Measurements from ENCODE around the gene SNCB. TPM values are rescaled to one million over a fixed set of nuclear protein-coding genes. Genes with fewer than 3 reads are reported as not detected.
A peak's percentile ranks its signal among the peaks of the same experiment; 100 is the strongest.

Gene SNCB
- total RNA-seq, 4 donors from 2014 or later = not detected

DNA sequence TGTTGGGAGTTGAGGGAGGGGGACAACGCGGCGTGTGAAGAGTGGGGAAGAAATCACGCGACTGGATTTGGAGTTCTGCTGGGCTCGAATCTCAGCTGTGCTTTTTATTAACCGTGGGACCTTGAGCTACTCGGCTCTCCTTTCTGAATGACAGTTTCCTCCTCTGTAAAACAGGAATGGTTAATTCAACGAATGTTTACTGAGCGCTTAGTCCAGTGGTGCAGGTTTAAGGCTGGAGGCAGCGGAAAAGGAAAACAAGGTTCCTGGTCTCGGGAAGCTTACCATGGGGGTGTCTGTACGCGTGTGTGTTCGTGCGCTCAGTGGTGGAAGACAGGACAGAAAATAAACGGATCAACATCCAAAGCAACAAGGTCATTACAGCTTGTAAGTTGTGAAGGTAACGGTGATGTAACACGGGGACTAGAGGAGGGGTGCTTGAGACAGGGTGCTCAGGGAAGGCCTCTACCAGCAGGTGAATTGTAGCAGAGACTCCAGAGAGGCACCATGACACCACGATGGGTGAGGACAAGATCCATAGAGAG lies 418 bp upstream of the SNCB start:
- TF ChIP-seq, protein P1, sequence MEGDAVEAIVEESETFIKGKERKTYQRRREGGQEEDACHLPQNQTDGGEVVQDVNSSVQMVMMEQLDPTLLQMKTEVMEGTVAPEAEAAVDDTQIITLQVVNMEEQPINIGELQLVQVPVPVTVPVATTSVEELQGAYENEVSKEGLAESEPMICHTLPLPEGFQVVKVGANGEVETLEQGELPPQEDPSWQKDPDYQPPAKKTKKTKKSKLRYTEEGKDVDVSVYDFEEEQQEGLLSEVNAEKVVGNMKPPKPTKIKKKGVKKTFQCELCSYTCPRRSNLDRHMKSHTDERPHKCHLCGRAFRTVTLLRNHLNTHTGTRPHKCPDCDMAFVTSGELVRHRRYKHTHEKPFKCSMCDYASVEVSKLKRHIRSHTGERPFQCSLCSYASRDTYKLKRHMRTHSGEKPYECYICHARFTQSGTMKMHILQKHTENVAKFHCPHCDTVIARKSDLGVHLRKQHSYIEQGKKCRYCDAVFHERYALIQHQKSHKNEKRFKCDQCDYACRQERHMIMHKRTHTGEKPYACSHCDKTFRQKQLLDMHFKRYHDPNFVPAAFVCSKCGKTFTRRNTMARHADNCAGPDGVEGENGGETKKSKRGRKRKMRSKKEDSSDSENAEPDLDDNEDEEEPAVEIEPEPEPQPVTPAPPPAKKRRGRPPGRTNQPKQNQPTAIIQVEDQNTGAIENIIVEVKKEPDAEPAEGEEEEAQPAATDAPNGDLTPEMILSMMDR (IDR thresholded peaks at IDR 0.05) = no peak
- no peak for TF ChIP-seq EP300 (IDR thresholded peaks at IDR 0.05)
- TF ChIP-seq POLR2A (IDR thresholded peaks at IDR 0.05) = no peak
- peaks cover 0 to 81% of the 10 kb centered on the region in 2 donors for H3K27me3 ChIP-seq
- peak overlapping the region in 3 of 4 donors; percentile 2 to 46 (median 32) for H3K4me3 ChIP-seq

DNA sequence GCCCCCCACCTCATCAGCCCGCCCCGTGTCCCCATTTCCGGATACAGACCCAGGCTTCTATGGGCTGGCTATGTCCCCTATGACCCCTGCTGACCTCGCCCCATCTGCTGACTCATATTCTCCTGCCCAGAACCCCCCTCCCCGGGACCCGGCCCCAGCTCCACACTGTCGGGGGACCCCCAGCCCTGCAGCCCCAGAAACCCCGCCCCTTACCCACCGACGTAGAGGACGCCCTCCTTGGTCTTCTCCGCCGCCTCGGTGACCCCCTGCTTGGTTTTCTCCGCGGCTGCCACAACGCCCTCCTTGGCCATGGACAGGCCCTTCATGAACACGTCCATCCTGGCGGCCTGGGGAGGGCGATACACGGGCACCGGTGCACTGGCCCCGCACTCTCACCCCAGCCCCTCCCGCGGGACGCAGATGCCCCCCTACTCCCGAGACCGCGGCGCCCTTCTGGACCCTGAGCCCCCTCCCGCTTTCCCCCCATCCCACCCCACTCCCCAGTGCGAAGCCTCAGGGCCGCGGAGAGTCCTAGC lies 949 bp downstream of the SNCB start:
- peaks cover 0 to 94% of the 10 kb centered on the region in 2 donors for H3K27me3 ChIP-seq

More for the DNA sequence above, 418 bp upstream of the SNCB start:
- Histone ChIP-seq H3K9me3 (no peaks in the 10 kb centered on the region), H3K4me1 (peaks cover 0 to 20% (median 6%) of the 10 kb centered on the region in 4 donors), H3K27ac (no peak overlapping the region), H3K36me3 (no peaks in the 10 kb centered on the region)
- no peak for DNase-seq (ENCODE audit: low spot score in 2 of 2)
- WGBS, 2 donors = 7 to 9% methylated on average over 15 to 20 of the region's 20 CpGs

DNA sequence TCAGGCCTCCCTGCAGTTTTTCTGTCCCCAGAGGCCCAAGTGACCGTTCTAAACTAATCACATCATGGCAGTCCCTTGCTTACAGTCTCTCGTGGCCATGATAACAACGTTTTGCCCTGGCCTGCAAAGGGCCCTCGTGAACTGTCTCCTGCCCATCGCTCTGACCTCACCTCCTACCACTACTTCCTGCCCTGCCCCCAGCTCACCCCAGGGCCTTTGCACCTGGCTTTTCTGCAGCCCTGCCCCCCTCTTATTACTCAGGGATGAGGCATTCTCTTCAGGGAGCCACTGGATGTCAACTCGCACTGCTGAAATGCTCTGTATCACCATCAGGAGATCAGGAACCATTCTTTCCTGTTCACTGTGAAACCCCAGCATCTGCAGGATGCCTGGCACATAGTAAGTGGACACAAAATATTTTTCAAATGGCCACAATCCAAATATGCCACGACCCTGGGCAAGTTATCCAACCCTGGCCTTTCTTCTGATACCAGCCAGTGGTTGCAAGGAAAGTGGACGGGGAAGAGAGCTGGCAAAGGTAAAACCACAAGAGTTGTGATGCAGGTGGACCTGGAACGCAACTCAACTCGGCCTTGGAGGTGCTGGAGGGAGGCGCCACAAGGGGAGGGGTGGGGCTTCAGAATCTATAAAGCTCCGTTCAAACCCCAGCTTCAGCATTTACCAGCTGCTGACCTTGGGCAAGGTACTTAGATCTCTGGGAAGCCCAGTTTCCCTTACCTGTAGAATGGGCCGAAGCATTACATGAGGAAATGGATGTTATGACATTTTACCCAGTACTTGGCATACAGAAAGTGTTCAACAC lies 1.7 kb downstream of the SNCB start:
- 49 to 50% methylated on average over 13 of the region's 13 CpGs for WGBS, 2 donors
- Histone ChIP-seq H3K27me3 (peaks cover 0 to 98% of the 10 kb centered on the region in 2 donors), H3K4me3 (no peak overlapping the region), H3K36me3 (no peaks in the 10 kb centered on the region), H3K9me3 (no peaks in the 10 kb centered on the region), H3K27ac (no peak overlapping the region), H3K4me1 (peaks cover 0 to 20% (median 6%) of the 10 kb centered on the region in 4 donors)
- no peak for TF ChIP-seq EP300 (IDR thresholded peaks at IDR 0.05)
- no peak for TF ChIP-seq POLR2A (IDR thresholded peaks at IDR 0.05)
- TF ChIP-seq, protein P1 (IDR thresholded peaks at IDR 0.05) = no peak
- DNase-seq (ENCODE audit: low spot score in 2 of 2) = no peak

More for the DNA sequence above, 949 bp downstream of the SNCB start:
- no peak overlapping the region for H3K27ac ChIP-seq
- no peak for TF ChIP-seq EP300 (IDR thresholded peaks at IDR 0.05)
- TF ChIP-seq, protein P1 (IDR thresholded peaks at IDR 0.05) = no peak
- no peak for TF ChIP-seq POLR2A (IDR thresholded peaks at IDR 0.05)
- DNase-seq (ENCODE audit: low spot score in 2 of 2) = no peak
- H3K36me3 ChIP-seq = no peaks in the 10 kb centered on the region
- H3K9me3 ChIP-seq = no peaks in the 10 kb centered on the region
- peak overlapping the region in 1 of 4 donors; percentile 46 for H3K4me3 ChIP-seq
- H3K4me1 ChIP-seq = peaks cover 0 to 20% (median 6%) of the 10 kb centered on the region in 4 donors
- 5% methylated on average over 26 to 34 of the region's 34 CpGs for WGBS, 2 donors

DNA sequence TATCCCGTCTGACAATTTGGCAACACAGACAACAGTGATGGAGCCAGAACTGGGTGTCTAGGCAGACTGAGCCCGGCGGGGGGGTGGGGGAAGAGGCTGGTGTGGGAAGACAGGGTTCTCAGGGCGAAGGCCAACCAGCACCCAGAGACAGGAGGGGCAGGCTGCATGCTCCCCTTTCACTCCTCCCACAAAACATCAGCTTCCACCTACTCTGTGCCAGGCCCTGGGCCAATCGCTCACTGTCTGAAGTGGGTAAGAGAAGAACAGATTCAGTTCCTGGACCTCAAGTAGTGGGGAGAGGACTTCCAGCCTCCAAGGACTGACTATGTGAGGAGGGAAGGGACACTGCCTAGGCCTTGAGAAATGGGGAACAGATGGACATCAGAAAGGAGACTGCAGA lies 2.8 kb downstream of the SNCB start:
- TF ChIP-seq EP300 (IDR thresholded peaks at IDR 0.05) = no peak
- no peak for TF ChIP-seq POLR2A (IDR thresholded peaks at IDR 0.05)
- TF ChIP-seq, protein P1 (IDR thresholded peaks at IDR 0.05) = no peak
- Histone ChIP-seq H3K27me3 (peaks cover 0 to 97% of the 10 kb centered on the region in 2 donors), H3K9me3 (no peaks in the 10 kb centered on the region), H3K4me3 (no peak overlapping the region), H3K36me3 (no peaks in the 10 kb centered on the region), H3K4me1 (peaks cover 0 to 20% (median 6%) of the 10 kb centered on the region in 4 donors), H3K27ac (no peak overlapping the region)
- WGBS, 2 donors = 59 to 81% methylated on average over 5 of the region's 5 CpGs
- no peak for DNase-seq (ENCODE audit: low spot score in 2 of 2)

DNA sequence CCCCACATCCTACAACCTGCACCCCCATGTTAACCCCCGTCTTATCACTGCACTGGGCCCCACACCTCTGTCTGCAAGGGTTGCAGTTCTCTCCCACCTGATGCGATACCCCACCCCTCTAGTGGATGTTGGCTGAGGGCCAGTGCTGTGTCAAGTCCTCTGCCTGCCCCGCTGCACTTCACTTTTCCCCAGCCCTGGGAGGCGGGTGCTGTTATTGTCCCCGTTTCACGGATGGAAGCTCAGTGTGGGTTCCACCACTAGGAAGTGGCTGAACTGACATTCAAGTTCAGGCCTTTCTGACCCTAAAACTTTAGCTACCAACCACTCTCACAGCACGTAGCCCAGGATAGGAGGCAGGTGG lies 3.5 kb downstream of the SNCB start:
- Histone ChIP-seq H3K27me3 (peaks cover 0 to 96% of the 10 kb centered on the region in 2 donors), H3K4me1 (peaks cover 0 to 20% (median 6%) of the 10 kb centered on the region in 4 donors), H3K4me3 (no peak overlapping the region), H3K36me3 (no peaks in the 10 kb centered on the region), H3K9me3 (no peaks in the 10 kb centered on the region), H3K27ac (no peak overlapping the region)
- no peak for DNase-seq (ENCODE audit: low spot score in 2 of 2)
- TF ChIP-seq EP300 (IDR thresholded peaks at IDR 0.05) (no peak), POLR2A (IDR thresholded peaks at IDR 0.05) (no peak)
- TF ChIP-seq, protein P1 (IDR thresholded peaks at IDR 0.05) = no peak
- WGBS, 2 donors = 50% methylated on average over 7 of the region's 7 CpGs
